Activated T-helper 1 cell treated with anti-CD3 and anti-CD28 coated beads, Interleukin-12 subunit alpha, Interleukin-12 subunit beta, Interleukin-2, Interleukin-4 antibody, amounts not matched to agents 30 ng/mL and 10 ng/mL and 1 ng/mL, durations not matched to agents 14 hours and 24 hours and 36 hours (primary cell): ENCODE results near the gene MGAT1. TPM values are rescaled to one million over a fixed set of nuclear protein-coding genes. Genes with fewer than 3 reads are reported as not detected.
"Not testable (repeated sequence)": the region's sequence is repeated elsewhere in the genome, so short reads cannot be mapped to it uniquely, and the experiment has no call there.

Experiments
- DNase-seq: peaks from one replicate; pipeline ENCODE4 v3.0.0; 2021; ENCODE audit warnings: low spot score
- H3K27ac Mint-ChIP-seq: one replicate; pipeline ENCODE4 v1.8.0; 2021; ENCODE audit warnings: mild to moderate bottlenecking, mixed read lengths
- H3K27me3 Mint-ChIP-seq: one replicate; pipeline ENCODE4 v1.8.0; 2022; ENCODE audit warnings: mild to moderate bottlenecking, moderate library complexity, mixed read lengths; ENCODE audit not compliant: insufficient read depth
- H3K36me3 Mint-ChIP-seq: one replicate; pipeline ENCODE4 v1.8.0; 2021; ENCODE audit warnings: low read depth, mixed read lengths
- H3K4me1 Mint-ChIP-seq: one replicate; pipeline ENCODE4 v1.8.0; 2021; ENCODE audit warnings: low read depth, mixed read lengths
- H3K4me3 Mint-ChIP-seq: one replicate; pipeline ENCODE4 v1.8.0; 2021; ENCODE audit warnings: mild to moderate bottlenecking, moderate library complexity, mixed read lengths
- H3K9me3 Mint-ChIP-seq: one replicate; pipeline ENCODE4 v1.8.0; 2021; ENCODE audit warnings: mixed read lengths
- intact Hi-C: fragments of 100-400 bp; cut with micrococcal nuclease; formaldehyde crosslinking; loops from one replicate; pipeline ENCODE4 v1.15.1; 2024
- total RNA-seq: library from RNA; stranded (reverse); gene quantifications from 2 replicates; pipeline ENCODE4 v1.2.3, GENCODE V29; 2022

MGAT1 gene
- total RNA-seq, 1 donor from 2014 or later: 107 TPM

DNA sequence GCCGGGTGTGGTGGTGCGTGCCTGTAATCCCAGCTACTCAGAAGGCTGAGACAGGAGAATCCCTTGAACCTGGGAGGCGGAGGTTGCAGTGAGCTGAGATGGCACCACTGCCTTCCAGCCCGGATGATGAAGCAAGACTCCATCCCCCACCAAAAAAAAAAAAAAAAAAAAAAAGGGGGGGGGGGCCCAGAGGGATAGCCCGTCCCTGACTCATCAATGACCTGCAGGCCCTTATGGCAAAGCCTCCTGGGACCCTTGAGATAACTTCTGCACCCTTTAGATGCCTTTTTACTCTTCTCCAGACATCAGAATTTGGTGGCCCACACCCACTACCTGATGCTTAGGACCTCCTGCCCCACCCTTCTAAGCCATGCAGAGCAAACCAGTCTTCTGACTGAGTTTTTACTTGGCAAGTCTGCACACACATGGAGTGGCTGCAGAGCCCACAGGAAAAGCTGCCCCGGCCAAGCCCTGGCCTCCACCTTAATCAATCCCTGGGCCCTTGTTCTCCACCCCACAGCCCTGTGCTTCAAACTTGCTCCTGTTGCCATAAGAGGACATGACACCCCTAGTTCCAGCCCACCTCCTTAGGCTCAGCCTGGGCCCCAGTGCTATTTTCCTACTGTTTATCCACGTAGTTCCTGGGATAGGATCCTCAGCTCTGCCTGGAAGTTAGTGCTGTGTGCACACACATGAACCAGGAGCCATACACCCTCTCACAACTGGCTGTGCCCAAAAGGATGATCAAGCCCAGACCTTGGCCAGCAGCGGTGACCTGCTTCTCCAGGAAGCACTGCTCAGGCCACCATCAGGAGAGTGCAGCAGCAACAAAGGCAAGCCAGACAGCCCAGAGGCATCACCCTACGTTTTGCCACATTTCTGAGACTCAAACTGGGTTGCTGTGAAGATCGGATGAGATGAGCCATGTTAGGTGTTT is 5.1 kb downstream of the MGAT1 start:
- Mint-ChIP-seq H3K4me1 (peaks cover 80% of the 10 kb centered on the region), H3K36me3 (peaks cover 44% of the 10 kb centered on the region), H3K27me3 (no peaks in the 10 kb centered on the region), H3K27ac (no peak overlapping the region), H3K4me3 (no peak overlapping the region), H3K9me3 (no peaks in the 10 kb centered on the region)
- intact Hi-C loops: no loop called here
- no peak for DNase-seq

DNA sequence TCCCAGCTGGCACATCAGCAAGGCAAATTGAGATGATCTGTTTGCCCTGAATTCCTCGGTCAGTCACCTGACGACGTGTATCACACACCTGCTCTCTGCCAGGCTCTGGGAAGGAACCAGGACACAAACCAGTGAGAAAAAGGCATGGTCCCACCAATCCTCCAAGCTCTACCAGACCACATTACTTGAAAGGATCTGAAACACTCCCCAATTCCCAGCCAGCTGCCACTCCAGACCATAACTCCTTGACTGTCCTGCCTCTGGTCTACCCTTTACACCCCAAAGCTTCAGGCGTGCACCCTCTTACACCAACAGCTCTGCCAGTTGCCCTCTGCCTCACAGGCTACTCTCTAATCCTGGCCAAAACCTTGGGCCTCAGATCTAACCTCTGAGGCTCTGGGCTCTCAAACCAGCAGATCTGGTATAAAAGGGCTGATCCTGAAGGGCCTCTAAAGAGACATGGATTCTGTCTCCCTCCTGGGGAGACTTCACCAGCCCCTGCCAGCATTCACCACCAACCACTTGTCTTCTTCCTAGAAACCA is 6.8 kb downstream of the MGAT1 start:
- no peak overlapping the region for H3K4me3 Mint-ChIP-seq
- intact Hi-C loops: no loop called here

DNA sequence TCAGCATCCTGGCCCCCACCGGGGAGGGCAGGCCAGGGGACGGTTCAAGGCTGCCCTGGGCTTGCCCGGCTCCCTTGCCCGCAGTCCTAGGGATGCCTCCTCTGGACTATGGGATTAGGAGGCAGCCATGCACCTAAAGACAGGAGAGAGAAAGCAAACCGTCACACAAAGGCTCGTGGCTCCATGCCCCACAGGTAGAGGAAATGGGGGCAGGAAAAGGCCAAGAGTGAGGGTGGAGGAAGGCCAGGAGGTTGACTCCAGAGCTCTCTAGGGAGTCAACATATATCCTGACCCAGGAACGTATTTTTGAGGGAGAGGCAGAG is 9.7 kb downstream of the MGAT1 start:
- no peak overlapping the region for H3K4me3 Mint-ChIP-seq
- no peak for DNase-seq
- intact Hi-C loops: no loop called here
- H3K27me3 Mint-ChIP-seq: no peaks in the 10 kb centered on the region
- no peaks in the 10 kb centered on the region for H3K9me3 Mint-ChIP-seq
- no peak overlapping the region for H3K27ac Mint-ChIP-seq
- H3K4me1 Mint-ChIP-seq: peaks cover 40% of the 10 kb centered on the region
- H3K36me3 Mint-ChIP-seq: peaks cover 32% of the 10 kb centered on the region

More for the DNA sequence above, 6.8 kb downstream of the MGAT1 start:
- peaks cover 44% of the 10 kb centered on the region for H3K36me3 Mint-ChIP-seq
- no peaks in the 10 kb centered on the region for H3K9me3 Mint-ChIP-seq
- H3K27ac Mint-ChIP-seq: peak overlapping the region; percentile 27
- no peak for DNase-seq
- peaks cover 69% of the 10 kb centered on the region for H3K4me1 Mint-ChIP-seq
- no peaks in the 10 kb centered on the region for H3K27me3 Mint-ChIP-seq

DNA sequence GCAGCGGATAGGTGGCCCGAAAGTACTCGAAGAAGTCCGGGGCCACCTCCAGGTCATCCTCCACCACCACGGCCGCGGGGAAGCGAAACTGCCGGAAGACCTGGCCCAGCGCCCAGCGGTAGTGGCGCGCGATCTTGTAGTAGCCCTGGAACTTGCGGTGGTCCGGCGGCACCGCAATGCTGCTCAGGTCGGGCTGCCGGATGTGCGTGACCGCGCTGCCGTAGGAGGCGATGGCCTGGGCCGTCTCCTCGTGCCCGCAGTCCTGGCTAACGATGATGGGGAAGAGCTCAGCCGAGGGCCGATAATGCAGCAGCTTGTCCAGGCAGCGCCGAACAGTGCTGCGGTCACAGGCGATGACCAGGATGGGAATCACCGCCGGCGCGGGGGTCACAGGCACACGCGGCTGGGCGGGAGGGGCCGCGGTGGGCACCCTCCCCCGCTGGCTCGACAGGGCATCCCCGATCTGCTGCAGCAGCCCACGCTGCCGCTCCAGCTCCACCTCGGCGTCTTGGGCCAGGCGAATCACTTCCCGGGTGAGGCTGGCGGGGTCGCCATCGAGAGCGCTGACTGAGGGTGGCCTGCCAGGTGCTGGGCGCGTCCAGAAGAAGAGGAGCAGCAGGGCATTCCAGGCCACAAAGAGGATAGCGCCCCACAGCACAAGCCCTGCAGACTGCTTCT is 10.2 kb downstream of the MGAT1 start:
- no peak for DNase-seq
- intact Hi-C loops: no loop called here
- no peaks in the 10 kb centered on the region for H3K9me3 Mint-ChIP-seq
- H3K36me3 Mint-ChIP-seq: peaks cover 34% of the 10 kb centered on the region
- no peaks in the 10 kb centered on the region for H3K27me3 Mint-ChIP-seq
- H3K27ac Mint-ChIP-seq: no peak overlapping the region
- H3K4me3 Mint-ChIP-seq: no peak overlapping the region
- H3K4me1 Mint-ChIP-seq: peaks cover 34% of the 10 kb centered on the region

DNA sequence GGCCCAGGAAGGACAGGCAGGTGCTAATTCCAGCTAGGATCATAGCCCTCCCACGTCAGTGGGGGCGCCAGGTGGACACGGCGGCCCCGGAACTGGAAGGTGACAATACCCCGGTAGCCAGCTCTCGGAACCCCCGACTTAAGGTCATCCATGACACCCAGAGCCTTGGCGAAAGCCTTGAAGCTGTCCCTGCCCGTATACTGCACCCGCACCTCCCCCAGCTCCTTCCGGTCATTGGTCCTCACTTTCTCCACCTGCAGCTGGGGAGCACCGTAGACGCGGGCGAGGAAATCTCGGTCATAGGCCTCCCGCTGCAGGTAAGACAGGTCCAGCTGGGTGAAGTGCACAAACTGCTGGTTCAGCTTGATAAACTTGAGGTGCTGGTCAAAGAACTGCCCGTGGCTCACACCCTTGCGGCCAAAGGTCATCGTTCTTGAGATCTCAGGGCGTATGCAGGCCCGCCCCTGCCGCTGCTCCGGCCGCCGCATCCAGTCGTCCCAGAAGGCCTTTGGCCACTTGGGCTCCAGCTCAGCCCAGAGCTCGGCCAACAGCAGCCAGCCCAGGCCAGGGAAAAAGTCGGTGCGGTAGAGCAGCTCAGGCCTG is 10.9 kb downstream of the MGAT1 start:
- Mint-ChIP-seq H3K36me3 (peaks cover 34% of the 10 kb centered on the region), H3K4me1 (peaks cover 38% of the 10 kb centered on the region), H3K4me3 (no peak overlapping the region), H3K27me3 (no peaks in the 10 kb centered on the region), H3K27ac (no peak overlapping the region), H3K9me3 (no peaks in the 10 kb centered on the region)
- intact Hi-C loops: no loop called here
- DNase-seq: no peak

DNA sequence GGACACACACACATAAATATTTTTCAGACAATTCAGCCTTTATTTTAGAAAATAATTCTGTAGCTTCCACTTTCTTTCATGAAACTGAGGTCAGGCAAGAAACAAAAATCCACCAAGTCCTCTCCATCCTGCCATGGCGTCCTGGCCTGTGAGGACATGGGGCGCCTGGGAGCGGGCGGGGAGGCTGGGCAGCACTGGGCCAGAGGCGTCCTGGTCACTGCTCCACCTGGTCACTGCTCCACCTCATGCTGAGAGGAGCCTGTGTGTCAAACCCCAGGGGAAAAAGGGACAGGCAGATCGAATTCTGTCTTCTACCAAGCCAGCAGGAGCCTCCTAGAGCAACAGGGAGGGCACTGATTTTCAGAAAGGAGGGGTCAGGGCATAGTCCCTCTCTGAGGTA is 12.1 kb downstream of the MGAT1 start:
- Mint-ChIP-seq H3K36me3 (peaks cover 26% of the 10 kb centered on the region), H3K4me3 (no peak overlapping the region), H3K4me1 (peaks cover 31% of the 10 kb centered on the region), H3K9me3 (no peaks in the 10 kb centered on the region), H3K27me3 (no peaks in the 10 kb centered on the region), H3K27ac (no peak overlapping the region)
- intact Hi-C loops: no loop called here
- DNase-seq: no peak

DNA sequence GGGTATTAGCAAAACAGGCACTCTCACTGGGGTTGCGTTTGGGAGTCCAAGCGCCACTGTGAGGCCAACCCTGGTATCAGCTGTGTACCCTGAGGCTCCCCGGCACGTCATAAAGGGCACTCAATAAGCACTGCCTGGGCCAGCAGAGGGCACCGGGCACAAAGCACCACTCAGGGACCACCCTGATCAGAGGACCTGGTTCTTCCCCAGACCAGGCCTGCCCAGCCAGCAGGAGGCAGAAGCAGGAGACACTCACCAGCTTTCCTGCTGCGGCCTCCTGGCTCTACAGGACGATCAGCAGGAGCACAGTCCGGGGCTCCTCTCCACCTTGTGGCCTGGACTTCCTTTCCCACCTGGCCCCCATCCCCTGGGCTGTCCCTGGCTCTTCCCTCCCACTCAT is 12.6 kb downstream of the MGAT1 start:
- no peak overlapping the region for H3K4me3 Mint-ChIP-seq
- intact Hi-C loops: no loop called here
- no peak overlapping the region for H3K27ac Mint-ChIP-seq
- no peaks in the 10 kb centered on the region for H3K27me3 Mint-ChIP-seq
- no peaks in the 10 kb centered on the region for H3K9me3 Mint-ChIP-seq
- no peak for DNase-seq
- H3K36me3 Mint-ChIP-seq: peaks cover 23% of the 10 kb centered on the region
- H3K4me1 Mint-ChIP-seq: peaks cover 26% of the 10 kb centered on the region

DNA sequence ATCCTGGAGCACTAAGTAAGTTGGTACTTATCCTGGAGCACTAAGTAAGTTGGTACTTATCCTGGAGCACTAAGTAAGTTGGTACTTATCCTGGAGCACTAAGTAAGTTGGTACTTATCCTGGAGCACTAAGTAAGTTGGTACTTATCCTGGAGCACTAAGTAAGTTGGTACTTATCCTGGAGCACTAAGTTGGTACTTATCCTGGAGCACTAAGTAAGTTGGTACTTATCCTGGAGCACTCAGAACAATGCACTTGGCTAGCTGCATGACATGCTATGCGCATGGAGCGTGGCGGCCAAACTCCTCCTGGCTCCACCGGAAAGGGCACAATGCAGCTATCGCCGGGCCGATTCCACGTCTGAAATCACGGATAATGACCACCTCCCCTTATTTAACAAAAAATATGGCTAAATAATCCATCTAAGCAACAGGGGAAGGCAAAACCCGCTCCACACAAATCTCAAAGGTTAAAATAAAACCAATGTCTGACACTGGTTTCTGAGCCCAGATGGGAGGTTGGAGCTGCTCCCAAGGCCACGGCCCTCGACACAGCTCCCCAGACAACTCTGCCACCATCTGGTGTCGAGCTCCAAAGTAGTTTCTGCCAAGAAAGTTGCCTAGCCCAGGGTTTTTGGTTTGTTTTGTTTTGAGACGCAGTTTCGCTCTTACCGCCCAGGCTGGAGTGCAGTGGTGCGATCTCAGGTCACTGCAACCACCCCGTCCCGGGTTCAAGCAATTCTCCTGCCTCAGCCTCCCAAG is 13.8 kb downstream of the MGAT1 start:
- H3K27ac Mint-ChIP-seq, H3K27me3 Mint-ChIP-seq, DNase-seq, H3K9me3 Mint-ChIP-seq, H3K4me3 Mint-ChIP-seq: not testable (repeated sequence)
- Mint-ChIP-seq H3K4me1 (peaks cover 23% of the 10 kb centered on the region), H3K36me3 (peaks cover 23% of the 10 kb centered on the region)
- intact Hi-C loops: loop anchor here (10.0 kb wide), 1 partner anchor 266 kb away; no protein-coding TSS in a partner anchor

DNA sequence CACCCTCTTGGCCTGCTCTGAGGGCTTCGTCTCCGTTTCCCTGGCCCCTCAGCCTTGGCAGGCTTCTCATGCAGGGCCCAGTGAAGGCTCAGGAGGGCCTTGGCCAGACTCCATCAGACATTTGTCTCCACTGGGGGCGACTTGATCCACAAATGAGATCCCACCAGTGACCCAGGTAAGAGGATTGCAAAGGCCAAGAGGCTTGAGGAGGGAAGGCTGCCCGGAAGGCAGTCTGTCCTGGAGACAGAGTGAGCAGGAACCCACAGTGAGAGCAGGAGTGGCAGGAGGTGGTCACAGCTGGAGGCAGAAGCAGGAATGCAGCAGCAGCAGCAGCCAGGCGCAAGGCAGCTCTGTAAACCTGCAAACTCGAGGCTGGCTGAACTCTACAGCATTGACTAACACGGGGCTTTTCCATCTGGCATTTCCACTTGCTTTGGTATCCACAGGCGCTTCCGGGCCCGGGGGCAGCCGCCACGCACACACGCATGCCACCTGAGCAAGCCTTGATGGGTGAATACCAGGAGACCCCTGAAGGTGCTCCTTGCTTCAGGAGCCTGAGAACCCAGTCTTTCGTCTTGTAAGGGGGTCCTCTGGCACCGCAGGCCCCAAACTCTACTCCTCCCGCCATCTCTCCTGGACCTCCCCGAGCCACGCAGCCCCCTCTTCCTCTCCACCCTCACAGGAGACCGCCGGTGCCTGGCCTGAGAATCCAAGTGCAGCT is 14.7 kb downstream of the MGAT1 start:
- DNase-seq: no peak
- Mint-ChIP-seq H3K27ac (no peak overlapping the region), H3K27me3 (no peaks in the 10 kb centered on the region), H3K36me3 (peaks cover 18% of the 10 kb centered on the region), H3K4me1 (peaks cover 16% of the 10 kb centered on the region), H3K4me3 (no peak overlapping the region), H3K9me3 (no peaks in the 10 kb centered on the region)
- intact Hi-C loops: loop anchor here (10.0 kb wide), 1 partner anchor 267 kb away; no protein-coding TSS in a partner anchor

DNA sequence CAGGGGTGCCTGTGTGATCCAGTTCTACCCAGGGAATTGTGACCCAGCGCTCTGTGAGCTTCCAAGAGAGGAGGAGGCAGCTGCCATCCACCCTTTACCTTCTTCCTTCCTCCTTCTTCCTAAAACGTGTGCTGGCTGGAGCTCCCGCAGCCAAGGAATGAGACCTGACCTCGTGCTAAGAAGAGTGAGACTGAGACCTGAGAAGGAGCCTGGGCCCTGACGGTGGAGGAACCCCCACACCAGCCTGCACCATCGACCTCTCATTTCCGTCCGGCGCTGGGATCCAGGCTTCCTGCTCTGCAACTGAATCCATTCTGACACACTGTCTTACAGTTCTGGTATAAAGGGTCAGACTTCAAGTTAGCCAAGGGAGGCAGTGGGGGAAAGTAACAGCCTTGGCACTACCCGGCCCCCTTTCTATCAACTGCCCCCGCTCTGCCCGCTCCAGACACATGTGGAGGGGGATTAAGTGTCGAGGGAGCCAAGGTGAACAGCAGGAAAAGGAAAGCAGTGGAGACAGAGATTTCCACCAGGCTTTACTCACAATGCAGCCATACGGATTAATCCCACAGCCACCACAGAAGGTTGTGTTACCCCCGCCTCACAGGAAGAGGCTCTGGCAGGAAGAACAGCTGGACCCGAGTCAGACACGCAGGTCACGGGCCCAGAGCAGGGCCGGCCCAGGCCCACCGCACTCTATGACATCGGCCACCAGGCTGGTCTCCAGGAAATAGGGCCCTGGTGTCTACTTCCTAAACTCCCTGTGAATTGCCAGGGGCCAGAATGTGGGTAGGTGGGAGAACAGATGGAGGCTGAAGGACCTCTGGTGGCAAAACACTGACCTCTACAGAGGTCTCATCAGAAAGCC is 15.8 kb downstream of the MGAT1 start:
- H3K4me1 Mint-ChIP-seq: peaks cover 15% of the 10 kb centered on the region
- H3K4me3 Mint-ChIP-seq: no peak overlapping the region
- peaks cover 14% of the 10 kb centered on the region for H3K36me3 Mint-ChIP-seq
- no peak for DNase-seq
- no peaks in the 10 kb centered on the region for H3K9me3 Mint-ChIP-seq
- no peaks in the 10 kb centered on the region for H3K27me3 Mint-ChIP-seq
- intact Hi-C loops: loop anchor here (10.0 kb wide), 1 partner anchor 268 kb away; no protein-coding TSS in a partner anchor
- peak overlapping the region; percentile 55 for H3K27ac Mint-ChIP-seq

DNA sequence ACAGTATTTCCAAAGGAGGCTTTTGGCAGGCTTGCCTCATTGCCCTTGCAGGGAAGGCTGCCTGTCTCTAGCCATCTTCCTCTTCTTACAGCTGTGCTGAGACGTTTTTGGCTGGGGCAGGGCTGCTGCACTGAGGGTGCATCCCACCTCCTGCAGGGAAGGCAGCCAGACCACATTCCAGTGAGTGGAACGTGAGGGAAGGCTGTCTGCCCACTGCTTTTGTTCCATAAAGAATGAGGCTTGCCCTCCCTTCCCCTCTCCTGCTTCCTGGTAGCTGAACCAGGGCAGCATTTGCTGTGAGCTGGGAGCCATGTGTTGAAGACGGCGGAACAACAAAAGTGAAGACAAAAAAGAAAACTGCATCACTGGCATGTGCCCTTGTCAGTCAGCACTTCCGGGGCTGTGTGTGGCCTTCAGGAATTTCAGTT is 16.8 kb downstream of the MGAT1 start:
- no peak for DNase-seq
- intact Hi-C loops: loop anchor here (2.0 to 10.0 kb wide), 2 partner anchors 17 to 269 kb away; partner anchors contain the start of gene MGAT1
- Mint-ChIP-seq H3K36me3 (peaks cover 8% of the 10 kb centered on the region), H3K27ac (peak overlapping the region; percentile 61), H3K4me1 (peaks cover 15% of the 10 kb centered on the region), H3K9me3 (no peaks in the 10 kb centered on the region), H3K4me3 (no peak overlapping the region), H3K27me3 (no peaks in the 10 kb centered on the region)
